Upper lobe of left lung (tissue), 4 donors: ENCODE data around the gene LTB.
"Not testable (repeated sequence)": the region's sequence is repeated elsewhere in the genome, so short reads cannot be mapped to it uniquely, and the experiment has no call there.

Experiments
- EP300 ChIP-seq, 4 donors: sonication (generic); formaldehyde crosslinking; IDR thresholded peaks; one replicate each; pipeline ENCODE4 v1.5.1; 2017; ENCODE audit warnings: antibody characterized with exemption in 4 of 4, control low read depth in 2 of 4
- POLR2A ChIP-seq, 4 donors: fragments of 450-650 bp; IDR thresholded peaks; one replicate each; pipeline ENCODE4 v1.5.1; 2016 to 2017; ENCODE audit warnings: antibody characterized with exemption in 4 of 4, mild to moderate bottlenecking in 2 of 4
- POLR2AphosphoS5 ChIP-seq, 2 donors: sonication (generic); formaldehyde crosslinking; IDR thresholded peaks; one replicate each; pipeline ENCODE4 v1.5.1; 2017; ENCODE audit warnings: antibody characterized with exemption in 2 of 2
- TF ChIP-seq, protein P1 (sequence below), 6 experiments: fragments of 450-650 bp in 4 of 6; fragments of 200-600 bp in 2 of 6; sonication (generic) in 2 of 6; IDR thresholded peaks; one replicate each; pipeline ENCODE4 v1.5.1; 2016 to 2019; ENCODE audit warnings: antibody characterized with exemption in 6 of 6

DNA sequence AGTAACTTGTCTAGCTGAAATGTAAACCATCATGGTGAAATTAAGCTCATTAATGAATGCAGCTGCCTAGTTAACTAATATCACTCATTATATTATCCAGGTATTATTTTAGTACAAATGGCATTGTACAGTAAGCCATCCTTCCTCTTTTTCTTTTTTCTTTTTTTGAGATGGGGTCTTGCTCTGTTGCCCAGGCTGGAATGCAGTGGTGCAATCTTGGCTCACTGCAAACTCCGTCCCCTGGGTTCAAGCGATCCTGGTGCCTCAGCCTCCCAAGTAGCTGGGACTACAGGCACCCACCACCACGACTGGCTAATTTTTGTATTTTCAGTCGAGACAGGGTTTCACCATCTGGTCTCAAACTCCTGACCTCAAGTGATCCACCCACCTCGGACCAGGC is 8.5 kb upstream of the LTB start:
- TF ChIP-seq POLR2AphosphoS5, POLR2A, EP300 (IDR thresholded peaks at IDR 0.05): not testable (repeated sequence)
- TF ChIP-seq, protein P1, sequence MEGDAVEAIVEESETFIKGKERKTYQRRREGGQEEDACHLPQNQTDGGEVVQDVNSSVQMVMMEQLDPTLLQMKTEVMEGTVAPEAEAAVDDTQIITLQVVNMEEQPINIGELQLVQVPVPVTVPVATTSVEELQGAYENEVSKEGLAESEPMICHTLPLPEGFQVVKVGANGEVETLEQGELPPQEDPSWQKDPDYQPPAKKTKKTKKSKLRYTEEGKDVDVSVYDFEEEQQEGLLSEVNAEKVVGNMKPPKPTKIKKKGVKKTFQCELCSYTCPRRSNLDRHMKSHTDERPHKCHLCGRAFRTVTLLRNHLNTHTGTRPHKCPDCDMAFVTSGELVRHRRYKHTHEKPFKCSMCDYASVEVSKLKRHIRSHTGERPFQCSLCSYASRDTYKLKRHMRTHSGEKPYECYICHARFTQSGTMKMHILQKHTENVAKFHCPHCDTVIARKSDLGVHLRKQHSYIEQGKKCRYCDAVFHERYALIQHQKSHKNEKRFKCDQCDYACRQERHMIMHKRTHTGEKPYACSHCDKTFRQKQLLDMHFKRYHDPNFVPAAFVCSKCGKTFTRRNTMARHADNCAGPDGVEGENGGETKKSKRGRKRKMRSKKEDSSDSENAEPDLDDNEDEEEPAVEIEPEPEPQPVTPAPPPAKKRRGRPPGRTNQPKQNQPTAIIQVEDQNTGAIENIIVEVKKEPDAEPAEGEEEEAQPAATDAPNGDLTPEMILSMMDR (IDR thresholded peaks at IDR 0.05) = not testable (repeated sequence)
